GM21576 (cell line): Measurements from ENCODE around the gene MESP1.

ENCODE experiments used
- ATAC-seq: cut with Tn5 transposase; IDR thresholded peaks from one replicate; pipeline ENCODE4 v1.9.1; 2021; ENCODE audit warnings: mild to moderate bottlenecking, moderate library complexity; ENCODE audit not compliant: unreplicated experiment

MESP1 gene

GRCh38 chr15:89732451-89733172 is 18.4 kb downstream of the MESP1 start:
- ATAC-seq, result no peak

GRCh38 chr15:89731275-89731674 is 19.8 kb downstream of the MESP1 start:
- no peak for ATAC-seq

GRCh38 chr15:89728254-89728653 is 22.8 kb downstream of the MESP1 start:
- no peak for ATAC-seq

- ATAC-seq, result no peak
These were observed 26.0 kb downstream of the MESP1 start for GRCh38 chr15:89725064-89725463.

GRCh38 chr15:89724621-89725020 is 26.4 kb downstream of the MESP1 start:
- ATAC-seq, result no peak

GRCh38 chr15:89723031-89723430 is 28.0 kb downstream of the MESP1 start:
- ATAC-seq, result no peak

GRCh38 chr15:89714775-89715174 is 36.3 kb downstream of the MESP1 start:
- ATAC-seq, result no peak

- no peak for ATAC-seq
These were observed 43.5 kb downstream of the MESP1 start for GRCh38 chr15:89707577-89707976.

- ATAC-seq, result no peak
These were observed 46.6 kb downstream of the MESP1 start for GRCh38 chr15:89704411-89704810.
